Mucosa of rectum (tissue), 2 donors: ENCODE results near the gene CXCR4.

Source experiments
- H3K27ac ChIP-seq, 2 donors: one replicate each; pipeline ENCODE4 v1.7.0; 2013; ENCODE audit warnings: inconsistent platforms in 2 of 2, low read depth in 2 of 2, low read length in 2 of 2
- H3K27me3 ChIP-seq, 2 donors: one replicate each; pipeline ENCODE4 v1.7.0; 2013; ENCODE audit warnings: low read length in 2 of 2; ENCODE audit not compliant: control insufficient read depth in 2 of 2, insufficient read depth in 2 of 2
- H3K36me3 ChIP-seq, 2 donors: one replicate each; pipeline ENCODE4 v1.7.0; 2013; ENCODE audit warnings: low read length in 2 of 2; ENCODE audit not compliant: control insufficient read depth in 2 of 2, insufficient read depth in 2 of 2
- H3K4me1 ChIP-seq, 2 donors: one replicate each; pipeline ENCODE4 v1.7.0; 2013; ENCODE audit warnings: low read length in 2 of 2, mild to moderate bottlenecking in 1 of 2; ENCODE audit not compliant: control insufficient read depth in 2 of 2, insufficient read depth in 2 of 2
- H3K4me3 ChIP-seq, 2 donors: one replicate each; pipeline ENCODE4 v1.7.0; 2013; ENCODE audit warnings: low read length in 2 of 2
- H3K9ac ChIP-seq, 2 donors: one replicate each; pipeline ENCODE4 v1.7.0; 2013; ENCODE audit warnings: low read length in 2 of 2, low read depth in 1 of 2, mild to moderate bottlenecking in 1 of 2
- H3K9me3 ChIP-seq, 2 donors: one replicate each; pipeline ENCODE4 v1.7.0; 2013; ENCODE audit warnings: low read length in 2 of 2; ENCODE audit not compliant: control insufficient read depth in 2 of 2
- donor health status: healthy.
- donor health status: Normal muscosa, but diverticular disease.

The CXCR4 gene

GRCh38 chr2:136065384-136065783 is 52.6 kb downstream of the CXCR4 start:
- Histone ChIP-seq H3K9me3 (no peaks in the 10 kb centered on the region), H3K27ac (no peak overlapping the region), H3K27me3 (no peaks in the 10 kb centered on the region), H3K9ac (no peak overlapping the region), H3K4me3 (no peak overlapping the region), H3K4me1 (no peaks in the 10 kb centered on the region), H3K36me3 (no peaks in the 10 kb centered on the region)
